Endometrium (tissue), 2 donors: ENCODE data around the gene CKAP5.

Experiments used
- FAIRE-seq: peaks from 2 replicates; lab custom pipeline; 2012; peaks lifted over from hg19 to GRCh38; lab: Jason Lieb, UNC
- donor health status: control.
- donor health status: control.

The CKAP5 gene

DNA sequence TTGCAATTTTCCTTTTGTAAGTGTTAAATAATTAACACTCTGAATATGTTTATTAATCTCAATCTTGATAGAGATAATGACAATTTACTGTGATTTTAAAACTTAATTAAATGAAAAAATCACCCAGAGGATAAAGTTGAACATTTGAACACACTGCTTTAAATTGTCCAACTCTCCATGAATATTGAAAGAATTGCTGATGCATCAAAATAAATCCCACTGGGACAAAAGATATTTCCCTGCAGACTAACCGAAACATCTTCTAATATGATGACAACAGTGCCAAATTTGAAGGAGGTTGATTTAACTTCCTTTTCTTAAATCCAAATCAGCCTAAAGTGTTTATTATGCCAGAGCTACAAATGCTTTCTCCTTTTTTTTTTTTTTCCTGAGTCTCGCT lies 79.4 kb downstream of the CKAP5 start:
- FAIRE-seq, result no peak

DNA sequence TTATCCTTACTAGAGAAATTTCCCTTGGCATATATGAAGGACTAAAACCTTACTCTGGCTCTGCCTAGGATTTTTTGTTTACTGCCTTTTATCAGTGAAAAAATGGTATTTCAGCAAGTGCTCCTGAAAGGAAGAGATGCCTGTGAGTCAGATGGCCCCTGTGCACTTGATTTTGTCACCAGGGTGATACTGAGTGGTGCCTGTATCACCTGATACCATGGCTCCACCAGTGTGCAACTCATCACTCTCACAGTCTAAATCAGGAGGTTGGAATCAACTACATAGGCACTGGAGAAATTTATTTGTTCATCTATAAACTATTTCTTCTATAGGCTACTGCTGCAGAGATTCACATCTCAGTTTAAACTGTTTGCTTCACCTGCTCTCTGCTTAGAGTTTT lies 83.8 kb downstream of the CKAP5 start:
- FAIRE-seq, result no peak

DNA sequence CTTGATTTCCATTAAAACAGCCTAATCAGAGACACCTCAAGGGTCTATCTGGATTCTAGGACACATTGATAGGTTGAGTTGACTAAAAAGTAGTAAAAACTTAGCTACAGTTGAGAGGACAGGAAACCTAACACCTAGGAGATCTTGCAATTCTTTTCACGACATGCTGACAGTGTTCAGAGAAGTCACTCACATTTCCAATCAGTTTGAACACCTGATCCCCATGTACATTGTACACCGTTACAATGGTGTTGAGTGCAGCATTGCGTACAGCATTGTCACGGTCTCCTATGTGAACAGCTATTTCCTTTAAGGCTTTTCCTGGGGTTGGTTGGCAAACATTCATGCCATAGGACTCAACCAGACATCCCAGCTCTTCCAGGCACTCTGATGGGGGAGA lies 84.3 kb downstream of the CKAP5 start:
- no peak for FAIRE-seq

DNA sequence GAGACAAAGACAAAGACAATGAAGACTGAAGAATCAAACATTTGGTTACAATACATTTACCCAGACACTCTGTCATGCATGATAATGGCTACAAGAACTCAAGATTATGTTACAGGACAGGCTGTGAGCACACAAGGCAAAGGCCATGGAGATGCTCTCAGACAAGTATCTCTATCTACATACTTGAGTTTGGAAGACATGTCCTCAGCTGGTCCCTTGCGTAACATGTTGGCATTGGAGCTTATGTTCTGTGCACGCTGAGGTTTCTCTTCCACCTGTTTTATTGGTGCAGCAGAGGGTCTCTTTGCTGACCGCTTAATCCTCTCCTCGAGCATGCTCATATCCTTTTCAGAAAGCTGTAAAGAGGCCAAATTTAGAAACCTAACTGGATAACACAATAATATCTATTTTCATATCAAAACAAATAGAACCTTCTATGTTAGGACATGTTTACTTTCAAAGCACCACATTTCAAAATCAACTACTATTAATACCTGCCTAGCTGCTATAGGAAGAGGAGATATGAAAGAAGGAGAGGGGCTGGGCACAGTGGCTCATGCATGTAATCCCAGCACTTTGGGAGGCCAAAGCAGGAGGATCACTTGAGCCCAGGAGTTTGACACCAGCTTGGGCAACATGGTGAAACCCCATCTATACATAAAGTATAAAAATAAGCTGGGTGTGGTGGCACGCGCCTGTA lies 85.5 kb downstream of the CKAP5 start:
- FAIRE-seq, result no peak

DNA sequence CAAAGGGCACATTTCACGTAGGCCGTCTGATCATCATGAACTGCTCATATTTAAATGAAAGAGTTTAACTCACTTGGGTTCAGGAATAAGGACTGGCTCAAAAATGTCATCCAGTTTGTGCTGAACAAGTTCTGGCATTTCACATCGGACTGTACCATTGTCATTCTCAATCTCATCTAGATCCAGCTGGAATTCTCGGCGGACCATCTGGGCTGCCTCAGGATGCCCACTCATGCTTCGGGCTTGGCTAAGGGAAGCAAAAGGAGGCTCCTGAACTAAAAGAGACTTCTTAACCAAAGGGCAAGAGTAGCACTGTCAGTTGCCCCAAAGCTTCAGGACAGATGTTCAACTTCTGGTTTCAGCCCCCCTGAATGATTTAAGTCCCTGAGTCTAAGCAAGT lies 86.9 kb downstream of the CKAP5 start:
- no peak for FAIRE-seq

DNA sequence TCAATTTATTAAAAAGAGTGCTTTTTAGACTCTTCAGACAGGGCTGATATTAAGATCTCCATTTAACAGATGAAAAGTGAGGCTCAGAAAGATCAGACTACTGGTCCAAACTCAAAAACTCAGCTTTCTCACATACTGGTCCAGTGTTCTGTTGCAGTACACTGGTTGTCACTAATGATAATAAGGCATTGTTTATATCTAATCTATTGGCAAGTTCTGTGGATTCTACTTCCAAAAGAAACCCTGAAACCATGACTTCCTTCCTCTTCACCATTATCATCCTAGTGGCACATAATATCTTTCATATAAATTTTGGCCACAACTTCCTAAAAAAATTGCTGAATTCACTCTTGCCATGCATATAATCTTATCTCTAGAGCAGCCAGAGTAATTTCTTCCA lies 90.1 kb downstream of the CKAP5 start:
- no peak for FAIRE-seq

DNA sequence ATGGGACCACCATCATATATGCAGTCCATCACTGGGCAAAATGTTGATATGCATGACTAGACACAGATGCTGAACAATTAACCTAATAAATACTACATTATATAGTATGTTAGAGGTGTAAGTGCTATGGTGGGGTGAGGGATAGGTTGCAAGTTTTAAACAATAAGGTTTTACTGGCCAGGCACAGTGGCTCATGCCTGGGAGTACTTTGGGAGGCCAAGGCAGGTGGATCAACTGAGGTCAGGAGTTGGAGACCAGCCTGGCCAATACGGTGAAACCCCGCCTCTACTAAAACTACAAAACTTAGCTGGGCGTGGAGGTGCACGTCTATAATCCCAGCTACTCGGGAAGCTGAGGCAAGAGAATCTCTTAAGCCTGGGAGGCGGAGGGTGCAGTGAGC lies 98.9 kb downstream of the CKAP5 start:
- FAIRE-seq, result no peak

DNA sequence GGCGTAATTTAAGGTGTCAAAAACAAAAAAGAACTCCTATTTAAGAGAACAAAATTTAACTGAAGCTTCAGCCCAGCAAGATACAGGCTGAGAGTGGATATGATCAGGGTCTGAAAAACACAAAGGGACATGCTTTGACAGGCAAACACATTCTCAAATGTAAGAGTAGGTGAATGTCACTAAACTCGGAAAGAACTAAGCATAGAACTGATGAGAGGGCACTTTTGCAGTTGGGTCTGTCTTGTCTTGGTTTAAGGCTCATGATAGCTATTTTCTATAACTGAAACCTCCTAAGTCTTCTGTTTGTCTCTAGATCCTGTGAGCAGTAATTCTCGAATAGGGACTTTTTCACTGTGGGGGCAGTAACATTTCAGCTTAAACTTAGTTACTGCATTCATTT lies 100.1 kb downstream of the CKAP5 start:
- no peak for FAIRE-seq

DNA sequence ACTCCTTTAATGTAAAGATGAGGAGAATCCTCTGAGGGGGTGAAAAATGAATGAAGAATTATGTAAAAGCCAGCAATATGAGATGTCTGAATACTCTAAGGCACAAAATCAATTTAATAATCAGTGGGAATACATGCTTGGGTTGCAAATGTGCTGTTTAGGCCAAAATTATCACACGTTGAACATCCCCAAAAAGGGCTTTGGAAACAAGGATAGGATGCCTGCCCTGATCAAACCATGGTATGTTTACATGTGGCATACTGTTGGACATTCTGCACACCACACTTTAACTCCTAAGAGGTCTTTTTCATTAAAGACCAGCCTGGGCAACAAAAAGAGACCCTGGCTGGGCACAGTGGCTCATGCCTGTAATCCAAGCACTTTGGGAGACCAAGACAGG lies 100.8 kb downstream of the CKAP5 start:
- FAIRE-seq, result no peak

DNA sequence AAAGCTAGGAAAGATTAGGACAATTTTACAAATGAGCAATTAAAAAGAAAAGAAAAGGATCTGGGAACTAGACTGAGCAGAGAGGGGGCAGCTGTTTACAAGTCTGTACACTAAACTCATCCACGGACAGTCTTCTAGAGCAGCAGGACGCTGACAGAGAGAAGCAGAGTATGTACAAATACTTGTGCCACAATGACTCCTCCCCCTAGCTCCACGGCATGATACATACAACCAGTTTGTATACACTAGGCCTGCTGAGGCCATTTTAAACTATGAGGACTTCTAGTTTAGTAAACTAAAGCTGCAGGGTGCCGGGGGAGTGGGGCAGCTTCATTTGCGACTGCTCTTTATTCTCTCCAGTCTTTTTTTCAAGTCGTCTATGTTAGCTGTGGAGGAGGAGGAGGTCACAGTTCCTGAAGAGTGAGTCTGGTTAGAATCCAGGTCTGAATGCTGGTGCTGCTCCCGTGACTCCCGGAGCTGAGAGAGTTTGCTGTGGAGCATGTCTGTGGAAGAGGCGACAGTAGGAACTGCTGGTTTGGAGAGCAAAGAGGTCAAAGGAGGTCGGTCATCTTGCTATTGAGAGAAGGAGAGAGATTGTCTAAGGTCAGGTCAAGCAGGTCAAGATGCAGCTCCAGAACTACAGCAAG lies 102.3 kb downstream of the CKAP5 start:
- no peak for FAIRE-seq

DNA sequence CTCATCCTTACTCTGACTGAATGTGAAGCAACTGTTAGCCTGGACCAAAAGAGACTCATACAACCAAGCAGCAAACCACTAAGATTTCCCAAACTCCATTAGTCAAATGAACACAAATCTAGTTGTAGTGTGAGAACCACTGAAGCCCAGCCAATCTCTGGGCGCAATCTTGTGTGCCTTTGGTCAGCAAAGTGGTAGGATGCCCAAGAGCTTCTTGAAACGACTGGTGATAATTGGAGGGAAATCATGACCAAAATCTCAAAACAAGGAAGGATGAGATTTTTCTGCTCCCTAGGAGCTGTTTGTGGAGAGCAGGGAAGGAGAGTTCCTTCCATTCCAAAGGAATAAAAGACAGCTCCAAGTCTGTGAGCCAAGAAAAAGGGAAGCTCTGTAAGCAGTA lies 103.0 kb downstream of the CKAP5 start:
- FAIRE-seq, result no peak

DNA sequence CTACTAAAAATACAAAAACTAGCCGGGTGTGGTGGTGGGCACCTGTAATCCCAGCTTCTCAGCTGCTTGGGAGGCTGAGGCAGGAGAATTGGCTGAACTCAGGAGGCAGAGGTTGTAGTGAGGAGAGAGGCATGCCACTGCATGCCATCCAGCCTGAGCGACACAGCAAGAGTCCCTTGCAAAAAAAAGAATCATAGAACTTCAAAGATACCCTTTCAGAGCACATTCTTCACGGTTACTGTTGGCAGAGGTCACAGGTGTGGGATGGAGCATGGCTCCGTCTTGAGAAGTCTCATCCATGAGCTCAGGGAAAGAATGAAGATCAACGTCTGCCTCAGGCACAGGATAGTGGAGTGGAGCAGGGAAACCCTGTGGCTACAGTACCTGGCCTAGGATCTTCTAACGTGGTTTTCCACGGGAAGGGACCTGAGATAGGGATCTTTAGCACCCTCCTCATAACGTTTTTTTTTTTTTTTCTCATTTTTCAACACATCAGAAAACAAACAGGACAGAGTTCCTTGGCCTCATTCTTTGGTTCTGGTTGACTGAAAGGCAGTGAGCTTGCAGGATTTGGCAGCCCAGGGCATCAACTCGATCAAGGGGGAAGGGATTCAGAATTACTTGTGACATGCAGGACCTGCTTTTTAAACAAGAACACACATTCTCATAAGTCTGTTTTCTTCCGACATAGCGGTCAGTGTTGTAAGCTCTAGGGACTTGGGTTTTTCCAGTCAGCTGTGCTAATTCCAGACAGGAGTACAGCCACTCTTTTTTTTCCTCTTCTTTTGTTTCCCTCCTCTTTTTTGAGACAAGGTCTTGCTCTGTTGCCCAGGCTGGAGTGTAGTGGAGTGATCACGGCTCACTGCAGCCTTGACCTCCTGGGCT lies 104.2 kb downstream of the CKAP5 start:
- no peak for FAIRE-seq

DNA sequence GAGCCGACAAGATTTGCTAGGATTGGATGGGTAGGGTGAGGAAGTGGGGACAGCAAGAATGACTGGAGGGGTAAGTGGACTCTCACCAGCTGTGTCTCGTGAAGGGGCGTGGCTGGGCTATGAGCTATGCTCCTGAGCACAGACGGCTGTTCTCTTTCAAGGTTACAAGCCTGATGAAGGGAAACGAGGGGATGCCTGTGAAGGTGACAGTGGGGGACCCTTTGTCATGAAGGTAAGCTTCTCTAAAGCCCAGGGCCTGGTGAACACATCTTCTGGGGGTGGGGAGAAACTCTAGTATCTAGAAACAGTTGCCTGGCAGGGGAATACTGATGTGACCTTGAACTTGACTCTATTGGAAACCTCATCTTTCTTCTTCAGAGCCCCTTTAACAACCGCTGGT lies 107.2 kb downstream of the CKAP5 start:
- FAIRE-seq, result no peak

DNA sequence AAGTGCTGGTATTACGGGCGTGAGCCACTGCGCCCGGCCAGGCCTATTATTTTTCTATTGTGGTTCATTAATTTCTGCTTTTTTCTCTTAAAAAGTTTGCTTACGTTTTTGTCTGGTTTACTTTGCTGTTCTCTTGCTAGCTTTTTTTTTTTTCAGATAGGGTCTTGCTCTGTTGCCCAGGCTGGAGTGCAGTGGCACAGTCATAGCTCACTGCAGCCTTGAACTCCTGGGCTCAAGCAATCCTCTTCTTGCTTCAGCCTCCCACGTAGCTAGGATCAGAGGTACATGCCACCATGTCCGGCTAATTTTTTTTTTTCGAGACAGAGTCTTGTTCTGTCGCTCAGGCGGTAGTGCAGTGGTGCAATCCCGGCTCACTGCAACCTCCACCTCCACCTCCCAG lies 108.4 kb downstream of the CKAP5 start:
- no peak for FAIRE-seq

DNA sequence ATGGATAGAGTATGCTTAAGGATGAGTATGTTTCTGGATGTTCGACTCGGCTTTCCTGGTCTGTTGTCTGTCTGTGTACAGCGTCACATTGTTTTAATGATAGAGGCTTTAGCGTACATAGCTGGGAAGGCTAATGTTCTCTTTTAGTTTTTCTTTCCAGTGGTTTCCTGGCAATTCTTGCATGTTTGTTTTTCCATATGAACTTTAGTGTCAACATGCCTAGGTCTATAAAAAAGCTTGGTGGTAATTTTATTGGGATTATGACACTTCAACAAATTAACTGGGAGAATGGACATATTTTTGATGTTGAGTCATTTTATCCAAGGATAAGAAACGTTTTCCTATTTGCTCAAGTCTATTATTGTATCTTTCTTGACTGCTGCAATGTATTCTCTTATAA lies 109.5 kb downstream of the CKAP5 start:
- peak; percentile 51 for FAIRE-seq

DNA sequence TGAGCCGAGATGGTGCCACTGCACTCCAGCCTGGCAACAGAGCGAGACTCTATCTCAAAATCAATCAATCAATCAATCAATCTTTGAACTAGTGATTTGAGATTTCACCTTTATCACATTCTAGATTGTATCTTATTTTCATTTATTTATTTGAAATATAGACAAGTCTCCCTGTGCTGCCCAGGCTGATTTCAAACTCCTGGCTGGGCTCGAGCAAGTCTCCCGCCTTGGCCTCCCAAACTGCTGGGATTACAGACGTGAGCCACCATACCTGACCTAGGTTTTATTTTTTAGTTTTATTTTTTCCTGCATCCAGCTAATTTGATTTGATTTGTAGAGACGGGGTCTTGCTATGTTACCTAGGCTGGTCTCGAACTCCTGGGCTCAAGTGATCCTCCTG lies 109.9 kb downstream of the CKAP5 start:
- FAIRE-seq, result no peak

DNA sequence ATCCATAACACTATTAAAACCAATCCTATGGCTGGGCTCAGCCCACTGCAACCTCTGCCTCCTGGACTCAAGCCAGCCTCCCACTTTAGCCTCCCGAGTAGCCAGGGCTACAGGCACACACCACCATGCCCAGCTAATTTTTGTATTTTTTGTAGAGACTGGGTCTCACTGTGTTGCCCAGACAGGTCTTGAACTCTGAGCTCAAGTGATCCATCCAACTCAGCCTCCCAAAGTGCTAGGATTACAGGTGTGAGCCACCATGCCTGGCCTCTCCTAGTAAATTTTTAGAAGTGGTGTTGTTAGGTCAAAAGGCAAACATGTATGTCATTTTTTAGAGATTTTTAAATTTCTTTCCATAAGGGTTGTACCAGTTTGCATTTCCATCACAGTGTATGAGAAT lies 112.8 kb downstream of the CKAP5 start:
- FAIRE-seq, result no peak

DNA sequence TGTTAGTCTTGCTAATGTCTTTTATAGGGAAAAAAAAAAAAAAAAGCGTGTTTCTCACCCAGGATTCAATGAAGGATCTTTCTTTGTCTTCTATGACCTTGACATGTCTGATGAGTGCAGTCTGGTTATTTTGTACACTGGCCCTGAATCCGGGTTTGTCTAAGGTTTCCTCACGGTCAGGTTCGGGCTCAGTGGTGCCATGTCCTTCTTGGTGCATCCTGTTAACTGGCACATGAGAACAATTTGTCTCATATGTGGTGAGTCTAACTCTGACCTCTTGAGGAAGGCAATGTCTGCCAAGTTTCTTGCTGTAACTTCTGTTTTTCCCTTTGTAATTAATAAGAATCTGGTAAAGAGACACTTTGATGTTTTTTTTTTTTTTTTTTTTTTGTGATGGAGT lies 114.5 kb downstream of the CKAP5 start:
- no peak for FAIRE-seq

DNA sequence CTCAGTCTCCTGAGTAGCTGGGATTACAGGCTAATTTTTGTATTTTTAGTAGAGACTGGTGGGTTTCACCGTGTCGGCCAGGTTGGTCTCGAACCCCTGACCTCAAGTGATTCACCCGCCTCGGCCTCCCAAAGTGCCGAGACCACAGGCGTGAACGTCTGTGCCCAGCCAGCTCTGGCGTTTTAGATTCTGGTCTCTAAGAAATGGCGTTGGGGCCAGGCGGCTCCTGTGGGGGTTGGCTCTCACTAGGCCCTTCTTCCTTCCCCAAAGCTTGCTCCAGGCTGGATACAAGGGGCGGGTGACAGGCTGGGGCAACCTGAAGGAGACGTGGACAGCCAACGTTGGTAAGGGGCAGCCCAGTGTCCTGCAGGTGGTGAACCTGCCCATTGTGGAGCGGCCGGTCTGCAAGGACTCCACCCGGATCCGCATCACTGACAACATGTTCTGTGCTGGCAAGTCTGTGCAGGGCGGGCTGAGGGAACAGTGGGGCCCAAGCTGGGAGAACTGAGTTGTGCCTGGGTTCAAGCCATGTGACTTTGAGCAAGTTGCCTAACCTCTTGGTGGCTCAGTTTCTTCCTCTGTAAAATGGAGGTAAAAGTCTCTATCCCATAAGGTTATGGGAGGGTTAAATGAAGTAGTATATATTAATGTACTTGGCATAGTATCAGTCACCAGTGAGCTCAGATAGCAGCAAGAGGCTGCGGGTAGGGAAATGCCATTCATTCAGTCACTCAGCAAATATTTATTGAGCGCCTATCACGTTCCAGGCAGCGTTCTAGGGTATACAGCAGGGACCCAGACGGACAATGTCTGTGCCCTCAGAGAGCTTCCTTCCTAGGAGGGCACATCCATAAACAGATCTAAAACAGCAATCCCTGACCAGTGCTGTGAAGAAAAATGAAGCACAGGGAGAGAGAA lies 116.7 kb downstream of the CKAP5 start:
- no peak for FAIRE-seq

DNA sequence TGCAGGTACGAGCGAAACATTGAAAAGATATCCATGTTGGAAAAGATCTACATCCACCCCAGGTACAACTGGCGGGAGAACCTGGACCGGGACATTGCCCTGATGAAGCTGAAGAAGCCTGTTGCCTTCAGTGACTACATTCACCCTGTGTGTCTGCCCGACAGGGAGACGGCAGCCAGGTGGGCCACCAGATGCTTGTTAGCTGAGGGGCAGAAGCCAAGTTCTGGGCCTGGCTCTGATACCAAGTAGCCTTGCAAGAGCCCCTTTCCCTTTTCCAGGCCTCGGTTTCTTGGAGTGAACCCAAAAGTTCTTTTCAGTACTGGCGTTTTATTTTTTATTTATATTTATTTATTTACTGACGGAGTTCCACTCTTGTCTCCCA lies 117.4 kb downstream of the CKAP5 start:
- FAIRE-seq, result no peak

DNA sequence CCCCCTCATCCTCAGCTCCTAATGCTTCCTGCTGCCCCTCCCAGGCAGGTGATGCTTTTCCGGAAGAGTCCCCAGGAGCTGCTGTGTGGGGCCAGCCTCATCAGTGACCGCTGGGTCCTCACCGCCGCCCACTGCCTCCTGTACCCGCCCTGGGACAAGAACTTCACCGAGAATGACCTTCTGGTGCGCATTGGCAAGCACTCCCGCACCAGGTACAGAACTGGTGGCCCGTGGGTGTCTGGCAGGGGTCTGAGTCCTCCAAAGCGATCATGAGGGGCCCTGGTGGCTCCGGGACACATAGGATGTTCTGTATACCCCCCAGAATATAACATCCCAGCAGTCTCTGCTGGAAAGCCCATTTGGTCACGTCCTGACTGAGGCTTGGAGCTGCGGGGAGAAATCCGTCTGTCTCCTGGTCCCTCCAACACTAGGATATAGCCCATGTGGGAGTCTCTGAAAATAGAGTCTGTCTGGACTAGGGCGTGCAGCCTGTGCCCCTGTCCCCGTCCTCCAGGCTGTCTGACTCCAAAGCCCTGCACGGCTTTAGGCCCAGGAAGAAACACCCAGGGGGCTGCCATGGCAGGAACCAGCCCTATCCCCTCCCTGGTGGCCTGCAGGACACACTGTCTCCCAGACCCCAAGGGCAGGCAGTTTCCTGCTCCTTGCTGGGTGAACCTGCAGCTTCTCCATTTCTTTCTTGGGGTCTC lies 118.0 kb downstream of the CKAP5 start:
- no peak for FAIRE-seq
